GM18526 (cell line): ENCODE data around the gene SPINK6.

Experiments used
- POLR2A ChIP-seq: IDR thresholded peaks from 3 replicates; pipeline ENCODE4 v1.6.1; 2011; ENCODE audit not compliant: insufficient read length; ENCODE audit errors: extremely low read depth

Gene SPINK6, protein sequence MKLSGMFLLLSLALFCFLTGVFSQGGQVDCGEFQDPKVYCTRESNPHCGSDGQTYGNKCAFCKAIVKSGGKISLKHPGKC

DNA sequence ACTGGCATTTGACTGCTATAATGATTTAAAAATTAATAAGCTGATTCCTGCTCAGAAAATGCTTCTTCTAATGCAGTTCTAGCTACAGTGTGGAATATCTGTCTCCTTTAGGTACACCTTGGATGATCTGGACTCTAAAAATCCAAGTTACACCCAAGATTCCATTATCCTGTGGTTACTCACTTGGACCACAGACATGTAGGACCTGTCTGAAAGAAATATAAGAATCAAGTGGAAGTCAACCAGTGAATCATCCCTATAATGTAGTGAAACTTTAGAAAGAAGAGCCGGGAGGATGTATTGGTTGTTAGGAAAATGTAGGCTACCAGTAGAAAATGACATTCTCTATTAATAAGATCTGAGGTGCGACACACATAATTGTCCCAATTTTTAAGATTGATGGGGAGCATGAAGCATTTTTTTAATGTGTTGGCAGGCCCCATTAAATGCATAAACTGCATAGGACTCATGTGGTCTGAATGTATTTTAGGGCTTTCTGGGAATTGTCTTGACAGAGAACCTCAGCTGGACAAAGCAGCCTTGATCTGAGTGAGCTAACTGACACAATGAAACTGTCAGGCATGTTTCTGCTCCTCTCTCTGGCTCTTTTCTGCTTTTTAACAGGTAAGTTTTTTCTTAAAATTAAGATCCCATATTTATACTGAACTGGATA lies at the start of gene SPINK6:
SPINK6 (plus strand) TSS at position 512 of the 673 bp plus-strand sequence; CDS start at position 567, 55 bp downstream.
- TF ChIP-seq POLR2A: no peak

DNA sequence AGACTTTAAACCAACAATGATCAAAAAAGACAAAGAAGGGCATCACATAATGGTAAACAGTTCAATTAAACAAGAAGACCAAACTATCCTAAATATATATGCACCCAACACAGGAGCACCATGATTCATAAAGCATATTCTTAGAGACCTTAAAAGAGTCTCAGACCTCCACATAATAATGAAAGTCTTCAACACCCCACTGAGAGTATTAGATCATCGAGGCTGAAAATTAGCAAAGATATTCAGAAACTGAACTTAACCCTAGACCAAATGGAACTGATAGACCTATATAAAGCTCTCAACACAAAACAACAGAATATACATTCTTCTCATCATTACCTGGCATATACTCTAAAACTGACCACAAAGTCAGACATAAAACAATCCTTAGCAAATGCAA lies 46.2 kb upstream of the SPINK6 start:
- no peak for TF ChIP-seq POLR2A

DNA sequence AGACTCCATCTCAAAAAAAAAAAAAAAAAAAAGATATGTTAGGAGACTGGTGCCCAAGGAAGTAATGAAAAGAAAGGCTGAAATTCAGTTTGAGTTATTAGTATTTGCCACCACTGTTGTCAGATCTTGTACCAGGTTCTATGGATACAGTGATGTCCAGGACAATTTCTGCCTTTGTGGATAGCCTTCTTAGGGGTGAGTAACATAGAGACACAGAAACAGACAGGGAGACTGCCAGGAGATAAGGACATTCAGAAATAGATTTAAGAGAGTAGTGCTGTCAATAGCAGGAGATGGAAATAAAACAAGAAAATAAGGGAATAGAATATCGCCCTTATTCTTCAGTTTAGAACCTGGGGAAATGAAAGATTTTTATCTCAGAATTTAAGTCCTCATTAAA lies 40.8 kb upstream of the SPINK6 start:
- TF ChIP-seq POLR2A: no peak

DNA sequence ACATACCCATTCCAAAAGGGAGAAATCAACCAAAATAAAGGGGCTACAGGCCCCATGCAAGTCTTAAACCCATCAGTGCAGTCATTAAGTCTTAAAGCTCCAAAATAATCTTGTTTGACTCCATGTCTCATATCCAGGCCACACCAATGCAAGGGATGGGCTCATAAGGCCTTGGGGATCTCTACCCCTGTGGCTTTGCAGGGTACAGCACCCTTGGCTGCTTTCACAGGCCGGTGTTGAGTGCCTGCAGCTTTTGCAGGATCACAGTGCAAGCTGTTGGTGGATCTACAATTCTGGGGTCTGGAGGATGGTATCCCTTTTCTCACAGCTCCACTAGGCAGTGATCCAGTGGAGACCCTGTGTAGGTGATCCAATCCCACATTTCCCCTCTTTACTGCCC lies 39.5 kb upstream of the SPINK6 start:
- TF ChIP-seq POLR2A: no peak

DNA sequence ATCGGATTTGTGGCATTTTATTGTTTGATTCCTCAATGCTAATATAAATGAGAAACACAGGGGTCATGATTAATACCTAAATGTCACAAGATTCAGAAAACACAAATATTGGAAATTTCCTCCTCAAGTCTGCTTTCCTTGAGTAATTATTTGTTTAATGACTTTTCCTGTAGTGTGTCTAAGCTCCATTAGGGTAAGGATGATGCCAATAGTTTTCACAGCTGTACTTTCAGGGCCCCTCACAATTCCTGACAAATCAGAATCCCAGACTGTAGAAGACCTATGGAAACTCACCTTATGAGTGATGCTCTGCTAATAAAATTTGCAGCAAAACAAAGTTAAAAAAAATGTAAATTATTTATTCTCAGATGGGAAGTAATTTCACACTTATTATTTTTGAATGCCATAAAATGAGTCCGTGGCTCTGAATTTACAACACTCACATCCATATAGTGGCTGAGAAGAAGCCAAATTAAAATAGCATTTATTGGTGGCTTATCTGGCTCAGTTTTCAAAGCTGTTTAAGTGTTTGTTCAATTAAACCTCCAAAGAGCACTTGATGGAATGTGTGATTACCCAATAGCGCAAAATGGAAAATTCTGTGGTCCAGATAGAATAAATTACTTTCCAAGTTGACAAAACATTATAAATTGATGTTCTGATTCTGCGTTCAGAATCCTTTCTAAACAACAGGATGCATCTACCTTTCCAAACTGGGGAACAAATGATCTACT lies 36.1 kb upstream of the SPINK6 start:
- no peak for TF ChIP-seq POLR2A

DNA sequence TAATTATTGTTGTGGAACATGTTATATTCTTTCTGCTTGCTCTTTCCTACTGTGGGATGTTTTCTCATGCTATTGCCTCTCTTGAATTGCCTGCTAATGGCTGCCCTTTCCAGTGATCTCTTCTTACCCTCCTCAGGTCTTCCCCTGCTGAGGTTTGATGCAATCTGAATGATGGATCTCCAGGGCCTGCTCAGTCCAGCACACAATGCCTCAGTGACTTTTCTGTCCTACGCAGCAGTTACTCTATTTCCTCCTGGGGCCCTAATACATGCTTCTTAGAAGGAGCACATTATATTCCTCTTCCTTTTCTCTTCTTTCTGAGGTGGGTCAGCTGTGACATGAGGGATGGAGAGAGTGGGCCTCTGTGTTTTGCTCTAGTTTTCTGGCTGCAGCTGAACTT lies 34.6 kb upstream of the SPINK6 start, which contains the start of gene SPINK14:
SPINK14 (plus strand) TSS at position 301 of the 400 bp plus-strand sequence. CDS start 1,187 bp downstream, outside the sequence.
- no peak for TF ChIP-seq POLR2A

DNA sequence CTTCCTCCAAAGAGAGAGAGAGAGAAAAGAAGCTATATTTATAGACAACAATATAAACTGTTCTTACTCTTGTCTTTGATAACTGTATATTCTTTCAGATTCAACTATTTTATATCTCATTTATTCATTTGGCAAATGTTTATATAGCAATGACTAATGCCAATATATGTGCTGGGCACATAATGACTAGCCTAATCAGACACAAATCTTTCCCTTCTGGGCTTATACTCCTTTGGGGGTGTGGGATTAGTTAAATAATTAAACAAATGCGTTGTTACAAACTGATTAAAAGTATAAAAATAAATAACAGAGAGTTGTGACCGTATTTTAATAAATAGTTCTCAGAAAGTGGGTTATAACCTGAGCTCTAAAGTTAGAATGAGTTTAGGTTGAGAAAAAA lies 30.5 kb upstream of the SPINK6 start:
- TF ChIP-seq POLR2A: no peak

DNA sequence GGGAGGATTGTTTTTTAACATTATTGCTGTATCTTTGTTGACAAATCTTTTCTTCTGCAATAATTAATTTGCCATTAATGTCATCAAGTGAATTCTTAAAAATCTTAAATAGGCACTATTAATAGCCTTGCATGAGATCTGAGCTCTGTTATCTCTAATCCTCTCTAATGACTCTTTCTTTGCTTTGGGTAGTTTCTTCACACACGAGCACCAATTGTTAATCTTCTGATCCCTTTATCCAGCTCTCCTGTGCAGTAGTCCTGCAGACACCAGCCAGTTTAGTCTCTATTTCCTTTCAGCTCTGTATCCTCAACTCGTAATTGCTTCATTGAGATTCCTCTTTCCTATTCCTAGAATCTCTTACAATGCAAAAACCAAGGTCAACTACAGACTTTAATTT lies 26.4 kb upstream of the SPINK6 start:
- TF ChIP-seq POLR2A: no peak

DNA sequence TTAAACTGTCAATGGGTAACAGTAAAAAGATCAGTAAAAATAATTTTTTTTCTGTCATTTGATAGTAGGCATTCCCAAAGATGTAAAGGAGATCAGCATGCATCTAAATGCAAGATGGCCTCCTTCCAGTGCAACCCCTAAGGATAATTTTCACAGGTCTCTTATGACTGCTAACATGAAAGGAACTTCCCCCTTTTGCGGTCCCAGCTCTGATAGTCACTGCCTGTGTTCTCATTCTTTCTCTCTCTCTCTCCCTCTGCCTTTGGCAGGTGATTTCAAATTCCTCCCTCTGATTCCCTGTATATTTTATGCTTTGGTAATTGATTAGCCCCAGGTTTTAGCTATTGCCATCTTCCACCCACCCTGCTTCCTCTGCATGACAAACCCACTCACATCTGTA lies 25.6 kb upstream of the SPINK6 start:
- no peak for TF ChIP-seq POLR2A

DNA sequence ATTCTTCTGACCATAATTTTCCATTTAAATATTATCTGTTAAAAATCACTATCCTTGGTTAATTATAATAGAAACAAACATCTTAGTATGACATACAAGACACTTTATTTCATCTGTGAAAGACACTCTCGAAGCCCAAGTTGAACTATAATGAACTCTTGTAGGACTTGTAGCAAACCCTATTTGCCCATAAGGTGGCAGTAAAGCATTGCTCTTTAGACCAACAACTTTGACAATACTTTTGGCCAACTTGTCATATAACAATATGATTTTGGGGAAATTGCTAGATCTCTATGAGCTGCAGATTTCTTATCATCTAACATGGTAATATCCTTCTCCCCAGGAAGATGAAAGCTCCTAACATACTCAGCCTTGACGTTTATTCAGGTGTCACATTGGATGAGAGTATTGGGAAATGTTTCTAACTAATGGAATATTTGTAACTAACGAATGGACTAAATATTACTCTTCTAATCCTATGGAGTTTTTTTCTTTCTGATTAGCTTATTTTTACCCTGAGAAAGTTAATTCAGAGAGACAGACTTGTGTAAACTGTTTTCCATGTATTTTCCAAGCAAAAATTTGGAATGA lies 23.5 kb upstream of the SPINK6 start:
- no peak for TF ChIP-seq POLR2A

DNA sequence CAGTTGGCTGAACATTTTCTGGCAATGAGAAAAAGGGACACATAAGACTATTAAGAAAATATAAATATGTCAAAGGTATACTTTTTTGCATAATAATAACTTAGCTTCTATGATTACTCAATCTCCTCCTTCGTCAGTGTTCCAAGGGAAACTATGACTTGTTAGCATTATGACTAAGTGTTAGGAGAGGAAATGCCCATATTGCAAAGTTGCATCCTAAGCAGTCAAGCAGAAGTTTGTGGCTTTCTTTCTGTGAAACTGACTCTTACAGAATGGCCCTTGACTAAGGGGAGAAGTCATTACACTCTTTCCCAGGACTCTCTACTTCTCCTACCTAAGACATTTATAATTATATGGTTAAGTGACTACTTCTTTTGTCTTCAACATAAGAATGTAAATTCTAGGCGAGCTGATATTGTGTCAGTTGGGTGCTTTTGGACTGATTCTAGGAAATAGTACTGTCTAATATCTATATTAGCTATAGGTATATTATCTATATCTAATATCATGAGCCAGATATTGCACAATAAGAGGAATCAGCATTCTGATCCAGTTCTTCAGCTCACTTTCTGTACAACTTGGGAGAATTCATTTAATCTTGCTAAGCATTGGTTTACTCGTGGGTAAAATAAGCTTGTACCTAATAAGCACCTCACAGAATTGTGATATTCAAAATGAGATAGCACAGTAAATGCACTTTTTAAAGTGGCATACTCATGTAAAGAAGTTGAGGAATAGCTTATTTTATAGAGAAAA lies 16.4 kb upstream of the SPINK6 start:
- no peak for TF ChIP-seq POLR2A

DNA sequence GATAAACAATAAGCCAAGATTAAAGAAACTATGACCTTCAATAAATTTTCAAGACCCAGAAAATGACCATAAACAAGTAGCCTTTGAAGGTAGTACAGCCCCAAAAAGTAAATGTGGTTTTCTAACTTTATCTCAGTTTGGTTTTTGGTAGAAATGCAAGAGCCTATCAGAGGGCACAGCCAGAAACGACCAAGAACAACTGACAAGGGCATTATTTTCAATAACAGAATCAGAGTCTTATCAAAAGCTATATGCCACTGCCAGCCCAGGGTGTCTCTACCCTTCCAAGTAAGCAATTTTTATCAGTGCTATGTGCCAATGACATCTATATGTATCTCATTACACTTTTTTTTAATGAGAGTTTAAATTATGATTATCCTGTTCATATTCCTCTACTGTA lies 11.8 kb upstream of the SPINK6 start:
- no peak for TF ChIP-seq POLR2A

DNA sequence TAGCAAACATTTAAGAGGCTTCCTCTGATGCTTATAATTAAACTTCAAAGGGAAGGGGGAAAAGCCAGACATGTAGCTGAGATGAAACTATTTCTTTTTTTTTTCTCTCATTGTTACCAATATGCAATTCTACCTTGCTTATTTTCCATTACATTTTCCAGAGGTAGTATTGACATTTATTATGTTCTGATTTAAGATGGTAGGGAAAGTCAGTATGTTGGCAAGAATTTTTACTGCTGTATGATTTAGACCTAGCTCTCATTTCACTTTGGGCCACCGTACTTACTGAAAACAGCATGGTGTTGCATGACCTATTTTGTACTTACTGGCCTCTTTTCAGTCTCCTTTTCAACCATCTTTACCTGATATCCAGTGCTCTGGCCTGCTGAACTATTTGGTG lies 9.6 kb upstream of the SPINK6 start:
- no peak for TF ChIP-seq POLR2A

DNA sequence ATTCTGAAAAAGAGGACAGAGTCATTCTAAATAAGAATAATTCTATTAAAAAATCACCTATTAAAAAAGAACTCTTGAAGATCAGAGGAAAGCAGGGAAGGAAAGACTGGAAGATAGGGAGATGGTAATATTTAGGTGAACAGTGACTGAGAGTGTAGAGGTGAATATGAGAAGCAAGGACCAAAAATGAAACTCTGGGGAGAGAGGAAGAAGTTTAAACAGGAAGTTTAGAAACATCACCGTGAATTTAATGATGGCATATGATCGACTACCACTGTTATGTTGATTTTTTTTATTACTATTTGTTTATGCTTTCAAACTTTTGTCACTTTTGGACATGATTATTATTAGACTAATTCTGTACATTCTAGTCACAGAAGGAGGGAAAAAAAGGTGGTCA lies 1.7 kb upstream of the SPINK6 start:
- TF ChIP-seq POLR2A: no peak

DNA sequence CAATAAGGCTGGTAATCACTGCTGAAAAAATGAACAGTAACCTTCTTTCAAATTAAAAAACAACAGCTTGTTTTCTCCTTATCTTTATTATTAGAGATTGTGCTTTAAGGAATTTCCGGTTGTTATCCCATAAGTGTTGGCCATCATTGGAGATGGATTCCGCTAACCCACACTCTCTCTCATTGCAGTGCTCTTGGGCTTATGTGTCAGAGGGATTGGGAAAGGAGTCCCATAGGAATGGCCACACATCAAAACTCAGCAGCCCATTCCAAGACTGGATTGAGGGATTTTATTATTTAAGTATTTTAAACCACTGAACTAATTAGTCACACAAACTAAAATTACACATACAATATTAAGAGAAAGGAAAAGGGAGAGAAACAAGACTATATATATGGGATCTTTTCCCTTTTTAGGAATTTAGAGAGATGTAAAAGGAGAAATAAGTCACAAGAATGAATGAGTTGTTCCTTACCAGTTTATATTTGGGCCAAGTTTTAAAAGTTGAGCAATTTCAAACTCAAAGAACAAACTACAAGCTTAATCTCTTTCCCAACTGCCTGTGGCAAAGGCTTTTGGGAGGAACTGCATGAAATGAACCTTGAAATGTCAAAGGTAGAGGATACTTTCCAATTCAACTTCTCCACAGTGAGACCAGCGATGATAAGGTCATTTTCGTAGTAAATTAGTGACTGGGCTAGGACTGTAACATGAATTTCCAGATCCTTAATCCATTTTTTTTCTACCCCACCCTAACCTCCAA lies 2.4 kb downstream of the SPINK6 start:
- TF ChIP-seq POLR2A: no peak
